Activated CD8-positive, alpha-beta memory T cell treated with anti-CD3 and anti-CD28 coated beads for 4 hours (primary cell): ENCODE data around the gene DDAH1.

Experiments
- DNase-seq, 2 donors: peaks; one replicate each; pipeline ENCODE4 v3.0.0-alpha.2; 2020; ENCODE audit warnings: low read depth in 2 of 2

DDAH1 gene

DNA sequence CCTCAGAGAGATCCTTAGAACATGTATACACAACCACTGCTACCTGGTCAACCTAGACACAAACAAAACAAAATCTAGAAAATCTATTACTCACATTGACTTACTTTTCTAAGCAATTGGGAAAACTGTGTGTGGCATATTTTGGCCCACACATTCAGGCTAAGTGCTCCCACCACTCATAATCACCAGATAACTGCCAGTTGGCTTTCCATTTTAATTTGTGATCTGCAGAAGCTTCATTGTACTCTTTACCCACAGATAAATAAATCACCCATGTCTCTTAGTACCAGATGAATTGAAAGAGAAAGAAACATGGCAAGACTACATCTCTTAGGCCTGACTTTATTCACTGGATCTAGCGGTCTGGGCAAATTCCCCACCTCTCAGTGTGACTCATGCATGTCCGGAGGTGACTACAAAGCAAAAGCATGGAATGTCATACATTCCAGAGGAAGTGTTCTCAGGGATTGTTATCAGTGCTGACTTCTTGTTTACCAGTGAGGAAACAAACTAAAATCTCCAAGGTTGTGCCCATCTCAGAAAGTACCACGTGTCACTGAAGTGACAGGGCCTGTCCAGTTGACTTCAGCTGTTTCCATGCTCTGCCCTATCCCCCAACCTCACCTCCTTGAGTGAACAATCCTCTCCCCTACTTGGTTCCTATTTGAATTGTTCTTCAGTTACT is 136.1 kb downstream of the DDAH1 start:
- DNase-seq = no peak

DNA sequence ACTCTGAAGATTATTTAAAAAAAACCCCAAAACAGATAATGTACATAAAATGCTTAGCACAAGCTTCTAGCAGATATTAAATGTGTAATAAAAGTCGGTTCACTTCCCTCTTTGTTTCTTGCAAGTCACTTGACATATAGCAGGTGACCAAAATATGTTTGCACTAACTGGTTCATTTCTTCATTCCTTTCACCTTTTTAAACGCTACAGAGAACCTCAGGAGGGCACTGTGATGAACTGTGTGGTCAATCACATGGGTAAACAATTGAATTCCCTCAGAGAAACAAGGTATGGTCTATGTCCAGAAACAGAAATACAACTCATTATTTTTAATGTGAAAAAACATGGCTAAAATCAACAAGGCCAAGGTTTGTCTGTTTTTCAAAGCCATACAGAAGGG is 137.2 kb downstream of the DDAH1 start:
- DNase-seq = no peak

DNA sequence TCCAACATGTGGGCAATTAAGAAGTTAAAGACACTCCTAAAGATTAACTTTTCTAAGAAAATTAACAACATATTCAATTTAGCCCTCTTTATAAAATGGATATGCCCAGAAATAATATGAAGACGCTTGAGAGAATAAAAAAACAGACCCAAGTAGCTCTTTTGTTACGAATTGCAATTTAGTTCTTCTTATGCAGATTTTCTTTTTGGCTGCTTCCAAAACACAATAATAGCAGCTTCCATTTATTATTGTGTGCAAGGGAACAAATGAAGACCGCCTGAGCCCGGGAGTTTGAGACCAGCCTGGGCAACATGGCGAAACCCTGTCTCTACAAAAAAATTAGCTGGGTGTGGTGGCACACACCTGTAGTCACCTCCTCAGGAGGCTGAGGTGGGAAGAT is 138.1 kb downstream of the DDAH1 start:
- DNase-seq = no peak

DNA sequence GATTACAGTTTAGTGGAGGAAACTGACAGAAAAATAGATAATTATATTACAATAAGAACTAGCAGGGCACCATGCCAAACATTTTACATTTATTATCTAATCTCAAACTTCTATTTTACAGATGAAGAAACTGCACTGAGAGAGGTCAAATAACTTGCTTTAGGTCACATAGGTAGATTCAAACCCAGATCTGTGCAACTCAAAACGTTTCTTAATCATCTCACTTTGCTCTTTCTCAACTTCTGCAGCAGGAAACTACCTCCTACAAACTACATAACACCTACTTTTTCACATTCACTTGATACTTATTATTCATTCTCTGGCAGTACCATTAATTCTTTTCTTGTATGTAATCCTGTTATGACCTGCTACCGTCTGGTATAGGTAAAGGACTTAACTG is 138.6 kb downstream of the DDAH1 start:
- no peak for DNase-seq

DNA sequence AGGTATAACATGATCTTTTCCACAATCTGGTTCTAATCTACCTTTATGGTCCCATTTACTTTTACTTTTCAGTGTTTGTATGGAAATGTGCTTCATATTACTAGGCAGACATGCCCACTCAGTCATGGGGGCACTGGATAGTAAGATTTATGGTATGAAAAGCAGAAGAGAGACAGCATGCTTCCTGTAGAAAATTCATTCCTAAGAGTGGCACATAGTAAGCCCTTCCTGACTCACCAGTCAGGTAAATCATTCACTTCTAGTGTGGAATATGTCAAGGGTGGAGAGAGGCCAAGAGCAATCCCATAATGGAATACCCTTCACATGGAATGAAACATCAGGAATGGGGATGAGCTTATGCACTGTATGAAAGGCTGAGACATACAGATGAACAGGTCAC is 139.0 kb downstream of the DDAH1 start:
- no peak for DNase-seq

DNA sequence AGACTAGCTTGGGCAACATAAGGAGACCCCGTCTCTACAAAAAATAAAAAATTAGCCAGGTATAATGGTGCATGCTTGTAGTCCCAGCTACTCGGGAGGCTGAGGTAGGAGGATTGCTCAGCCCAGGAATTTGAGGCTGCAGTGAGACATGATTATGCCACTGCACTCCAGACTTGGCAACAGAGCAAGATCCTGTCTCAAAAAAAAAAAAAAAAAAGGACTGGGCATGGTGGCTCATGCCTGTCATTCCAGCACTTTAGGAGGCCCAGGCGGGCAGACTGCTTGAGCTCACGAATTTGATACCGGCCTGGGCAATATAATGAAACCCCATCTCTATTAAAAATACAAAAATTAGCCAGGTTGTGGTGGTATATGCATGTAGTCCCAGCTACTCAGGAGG is 141.2 kb downstream of the DDAH1 start:
- no peak for DNase-seq

DNA sequence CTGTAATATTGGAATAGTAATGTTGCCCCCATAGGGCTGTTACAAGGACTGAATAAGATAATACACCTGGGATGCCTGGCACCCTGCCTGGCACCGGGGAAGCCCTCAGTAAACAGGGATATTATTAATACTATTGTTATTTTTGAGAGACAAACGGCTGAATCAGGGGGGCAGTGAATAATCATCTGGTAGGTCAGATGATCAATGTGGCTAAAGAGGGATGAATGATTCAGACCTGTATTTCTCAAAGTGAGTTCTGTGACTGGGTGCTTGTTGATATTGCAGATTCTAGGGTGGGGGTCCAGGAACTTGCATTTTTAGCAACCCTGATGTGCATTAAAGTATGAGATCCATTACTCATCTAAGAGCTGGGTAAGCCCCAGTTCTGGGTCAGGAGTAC is 142.3 kb downstream of the DDAH1 start:
- no peak for DNase-seq

DNA sequence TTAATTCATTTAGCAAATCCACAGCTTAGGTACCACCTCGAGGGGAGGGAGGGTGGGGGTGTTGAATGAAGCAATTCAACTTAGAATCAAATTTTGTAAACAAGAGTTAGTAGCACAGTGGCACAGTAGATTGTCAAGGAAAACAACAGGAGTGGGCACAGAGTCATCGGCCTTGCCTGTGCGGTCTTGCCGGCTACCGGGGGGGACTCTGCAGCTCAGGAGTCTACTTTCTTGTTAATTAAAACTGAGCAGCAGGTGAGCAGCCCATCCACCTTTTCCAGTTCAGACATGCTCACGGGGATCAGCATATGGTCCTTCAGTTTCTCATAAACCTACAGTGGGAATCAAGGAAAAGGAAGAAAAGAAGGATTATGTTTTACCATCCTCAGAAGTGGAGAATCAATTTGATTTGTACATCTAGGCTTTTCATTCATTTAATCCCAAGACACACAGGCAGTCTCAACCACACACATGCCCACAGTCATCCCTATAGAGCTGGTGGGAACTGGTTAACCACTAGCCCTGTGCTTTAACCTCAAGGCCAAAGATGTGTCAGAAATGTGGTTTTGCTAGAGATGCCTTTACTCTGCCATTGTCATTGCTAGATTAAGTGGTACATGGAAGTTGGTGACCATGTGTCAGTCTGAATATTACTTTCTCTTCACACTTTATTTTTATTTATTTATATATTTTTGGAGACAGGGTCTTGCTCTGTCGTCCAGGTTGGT is 143.6 kb downstream of the DDAH1 start:
- no peak for DNase-seq

DNA sequence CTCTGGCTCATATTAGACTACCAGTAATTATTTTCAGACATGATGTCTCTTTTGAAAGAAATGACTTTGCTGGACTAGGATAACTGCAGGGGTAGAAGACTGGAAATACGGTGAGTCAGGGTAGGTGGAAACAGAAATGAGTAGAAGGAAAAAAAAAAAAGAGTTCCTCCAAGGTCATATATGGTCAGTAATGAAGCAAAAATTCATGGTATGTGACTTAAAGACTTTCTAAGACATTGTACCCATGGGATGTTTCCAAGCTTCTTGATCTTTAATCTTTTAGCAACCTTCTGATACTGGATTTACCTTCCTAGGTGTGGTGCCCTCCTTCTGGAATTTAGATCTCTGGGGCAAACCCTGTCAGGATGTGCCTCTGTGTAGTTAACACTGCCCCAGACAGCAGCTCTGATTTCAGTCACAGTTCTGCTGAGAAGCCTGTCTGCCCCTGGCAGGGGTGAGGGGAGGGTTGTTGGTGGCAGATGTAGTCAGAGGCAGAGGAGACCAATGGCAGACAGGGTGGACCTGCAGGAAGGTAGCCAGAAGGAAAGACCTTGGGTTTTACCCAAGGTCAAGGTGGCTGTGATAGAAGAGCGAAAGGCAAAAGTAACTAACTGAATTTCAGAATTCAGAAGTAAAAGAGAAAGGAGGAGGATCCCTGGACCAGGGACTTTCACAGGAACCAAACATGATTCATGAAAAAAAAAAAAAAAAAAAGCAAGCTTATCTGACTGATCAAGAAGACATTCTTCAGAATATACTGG is 144.4 kb downstream of the DDAH1 start:
- no peak for DNase-seq

DNA sequence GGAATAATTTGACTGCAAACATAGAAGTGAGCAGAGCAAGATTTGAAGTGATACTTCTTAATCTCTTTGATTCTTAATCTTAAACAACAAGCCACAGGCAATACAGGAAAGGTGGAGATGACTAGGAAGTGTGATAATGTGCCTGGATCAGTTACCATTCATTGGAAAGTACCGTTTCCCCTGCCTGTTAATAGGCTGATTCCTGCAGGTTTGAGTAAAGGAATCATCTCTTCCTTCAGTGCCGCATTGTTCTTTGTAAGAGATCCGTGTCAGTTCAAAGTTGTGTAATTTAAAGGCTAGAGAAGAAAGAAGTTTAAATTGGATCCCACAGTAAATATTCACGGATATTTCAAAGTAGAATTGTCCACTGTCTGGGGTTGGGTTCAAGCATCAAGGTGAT is 145.0 kb downstream of the DDAH1 start:
- no peak for DNase-seq

DNA sequence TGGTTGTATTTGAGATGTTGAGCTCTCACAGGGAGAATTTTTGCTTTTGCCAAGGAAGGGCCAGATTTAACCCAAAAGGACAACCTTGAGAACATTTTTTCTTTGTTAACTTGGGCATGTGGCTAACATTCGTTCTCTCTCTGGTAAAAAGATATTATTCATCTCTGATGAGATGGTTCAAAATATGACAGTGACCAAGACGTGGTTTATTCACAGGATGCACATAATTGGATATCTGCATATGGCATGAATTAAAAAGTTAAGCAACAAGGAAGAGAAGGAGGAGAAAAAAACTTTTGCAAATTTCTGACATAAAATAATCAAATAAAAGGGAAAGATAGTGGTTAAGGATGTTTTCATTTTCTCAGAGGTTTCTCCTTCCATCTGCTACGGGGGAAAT is 145.5 kb downstream of the DDAH1 start:
- no peak for DNase-seq

DNA sequence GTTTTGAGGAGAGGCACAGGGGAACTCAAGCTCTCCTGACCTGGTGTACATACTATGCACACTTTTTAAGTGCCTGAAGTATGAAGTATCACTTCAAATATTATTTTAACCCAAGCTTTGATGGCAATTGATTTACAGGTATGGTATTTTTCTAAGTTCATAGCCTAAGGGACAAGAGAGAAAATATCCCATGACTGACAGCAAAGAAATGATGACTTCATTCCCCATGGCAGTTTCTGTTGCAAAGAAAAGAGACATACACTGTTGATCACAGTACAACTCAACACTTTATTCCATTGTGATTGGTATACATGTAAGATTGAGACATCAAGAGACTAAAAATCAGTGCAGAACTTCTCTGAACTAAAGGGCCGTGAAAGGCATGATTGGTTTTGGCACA is 146.7 kb downstream of the DDAH1 start:
- no peak for DNase-seq

DNA sequence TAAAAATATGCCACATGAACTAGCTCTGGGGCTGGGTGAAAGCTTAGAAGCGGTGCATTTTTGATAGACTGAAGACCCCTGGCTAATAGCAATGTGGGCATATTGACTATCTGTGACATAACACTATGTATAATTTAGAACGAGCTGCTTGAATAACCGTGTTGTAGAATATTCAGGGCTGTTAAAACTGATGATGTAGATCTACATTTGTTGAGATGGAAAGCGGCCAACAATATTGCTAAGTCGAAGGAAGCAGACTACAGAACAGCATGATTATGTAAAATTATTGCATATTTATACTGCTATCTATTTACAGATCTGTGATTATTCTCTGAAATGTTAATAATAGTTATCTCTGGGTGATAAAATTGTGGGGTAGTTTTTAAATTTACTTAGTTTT is 147.4 kb downstream of the DDAH1 start:
- no peak for DNase-seq

DNA sequence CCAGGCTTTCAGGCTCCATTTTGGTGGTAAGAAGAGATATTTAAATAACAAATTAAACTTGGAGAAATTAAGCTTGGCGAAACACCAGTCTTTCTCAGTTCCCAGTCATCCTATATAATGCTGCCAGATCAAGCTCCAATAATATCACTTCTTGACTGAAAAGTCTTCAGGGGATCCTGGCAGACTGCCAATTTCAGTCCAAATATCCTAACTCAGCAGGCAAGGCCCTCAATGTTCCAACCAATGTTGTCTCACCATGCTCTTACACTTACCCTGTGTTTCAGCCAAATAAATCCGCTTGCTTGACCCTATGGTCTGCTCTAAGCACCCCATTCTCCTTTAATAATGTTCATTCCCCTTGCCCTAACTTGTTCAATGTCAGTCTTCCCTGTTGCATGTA is 148.6 kb downstream of the DDAH1 start:
- no peak for DNase-seq

DNA sequence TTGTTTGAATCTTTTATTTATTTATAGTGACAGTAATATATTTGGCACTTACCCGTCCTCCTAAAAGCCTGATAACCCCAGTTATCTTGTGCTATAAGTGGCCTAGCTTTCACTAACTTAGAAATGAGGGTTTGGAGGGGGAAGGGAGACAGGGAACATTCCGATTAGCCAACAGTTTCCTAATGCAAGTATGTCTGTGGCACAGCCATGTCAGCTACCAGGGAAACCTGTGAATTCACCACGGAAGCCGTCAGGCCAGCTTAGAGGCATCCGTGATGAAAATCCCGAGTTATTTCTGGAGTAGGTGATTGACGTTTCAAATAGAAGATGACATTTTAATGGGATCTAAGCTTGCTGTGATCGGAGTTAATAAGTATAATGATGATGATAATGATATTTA is 149.2 kb downstream of the DDAH1 start:
- DNase-seq = no peak

DNA sequence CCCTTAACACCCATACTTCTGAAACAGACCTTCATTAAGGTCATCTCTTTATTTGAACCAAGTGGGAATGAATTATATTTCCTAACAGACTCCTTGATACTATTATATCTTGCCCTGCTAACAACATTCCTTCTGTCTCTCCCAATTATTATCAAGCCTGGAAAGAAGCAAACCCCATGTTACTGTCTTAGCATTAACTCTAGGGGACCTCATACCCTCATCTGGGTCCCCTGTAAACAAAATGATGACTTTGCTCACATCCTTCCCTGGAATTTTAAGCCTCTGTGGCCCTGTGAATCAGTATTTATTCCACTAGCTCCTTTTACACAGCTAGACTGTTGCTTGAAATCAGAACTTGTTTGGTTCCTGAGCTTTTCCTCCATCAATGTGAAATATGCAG is 150.2 kb downstream of the DDAH1 start:
- DNase-seq = no peak

DNA sequence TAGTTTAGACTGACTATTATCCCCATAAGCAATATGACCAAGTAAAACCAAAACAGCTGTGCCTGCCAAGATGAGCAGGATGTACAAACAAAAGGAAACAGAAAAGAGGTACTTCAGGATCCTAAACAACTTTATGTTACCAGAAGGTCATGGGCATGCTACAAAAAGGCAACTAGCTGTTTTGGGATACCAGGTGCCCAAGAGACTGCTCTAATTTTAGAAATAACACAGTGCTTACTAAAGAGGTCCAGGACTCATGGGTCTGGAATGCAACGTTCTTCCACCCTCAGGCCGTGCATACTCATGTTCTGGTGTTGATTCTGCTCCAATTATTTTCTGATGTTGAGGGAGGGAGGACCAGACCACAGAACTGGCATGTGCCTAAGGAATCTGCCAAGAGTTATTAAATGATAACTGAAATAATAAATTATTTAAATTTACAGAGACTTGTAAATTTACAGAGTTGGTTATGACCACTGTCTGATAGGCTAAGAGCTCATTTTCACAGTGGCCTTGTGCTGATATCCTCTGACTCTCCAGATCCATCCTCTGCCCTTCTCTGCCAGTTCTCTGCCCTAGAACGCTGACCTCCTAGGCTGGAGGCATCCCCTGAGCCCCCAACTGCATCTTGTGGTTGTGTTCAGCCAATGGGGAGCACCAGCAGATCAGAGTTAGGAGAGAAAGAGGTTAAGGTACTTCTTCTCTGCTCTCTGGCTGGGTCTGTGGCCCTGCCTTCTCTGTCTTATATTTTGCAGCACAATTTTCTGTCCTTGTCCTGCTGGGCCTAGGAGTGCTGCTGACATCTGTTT is 150.9 kb downstream of the DDAH1 start:
- DNase-seq = no peak

DNA sequence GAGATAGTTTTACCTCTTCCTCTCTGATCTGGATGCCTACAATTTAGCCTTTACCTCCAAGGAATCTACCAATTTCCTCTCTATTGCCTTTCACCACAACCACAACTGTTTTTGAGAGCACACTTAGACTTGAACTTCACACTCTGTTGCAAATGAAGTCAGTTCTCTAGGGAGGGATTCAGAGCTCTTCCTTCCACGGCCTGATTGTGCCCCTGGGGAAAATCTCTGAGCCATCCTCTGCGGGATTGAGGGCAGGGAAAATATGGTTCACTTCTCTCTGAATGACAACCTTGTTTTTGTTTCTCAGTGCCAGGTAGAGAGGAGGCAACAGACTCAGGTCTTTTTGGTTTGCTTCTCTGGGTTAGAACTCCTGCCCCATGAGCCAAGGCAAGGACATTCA is 153.1 kb downstream of the DDAH1 start:
- DNase-seq = no peak

DNA sequence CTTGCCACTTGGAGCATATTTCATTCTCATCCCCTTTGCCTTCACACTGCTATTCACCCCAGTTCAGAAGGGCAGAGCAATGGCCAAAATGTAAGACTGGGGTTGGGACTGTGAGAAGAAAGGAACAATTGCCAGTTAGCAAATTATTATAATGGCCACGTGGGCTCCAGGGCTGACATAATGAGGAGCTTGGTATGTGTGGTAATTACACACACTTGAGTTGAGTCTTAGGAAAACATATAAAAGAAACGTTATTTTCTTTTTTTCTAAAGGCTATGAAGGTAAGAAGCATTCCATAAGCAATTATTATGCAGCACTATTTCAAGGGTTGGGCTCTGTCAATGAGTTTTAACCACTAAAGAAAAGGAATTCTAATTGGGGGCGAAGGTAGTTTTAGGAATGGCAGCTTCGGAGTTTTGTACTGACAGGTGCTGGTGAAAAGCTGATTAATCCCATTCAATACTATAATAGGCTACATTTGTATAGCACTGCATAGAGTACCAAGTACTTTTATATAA is 156.1 kb downstream of the DDAH1 start:
- no peak for DNase-seq

DNA sequence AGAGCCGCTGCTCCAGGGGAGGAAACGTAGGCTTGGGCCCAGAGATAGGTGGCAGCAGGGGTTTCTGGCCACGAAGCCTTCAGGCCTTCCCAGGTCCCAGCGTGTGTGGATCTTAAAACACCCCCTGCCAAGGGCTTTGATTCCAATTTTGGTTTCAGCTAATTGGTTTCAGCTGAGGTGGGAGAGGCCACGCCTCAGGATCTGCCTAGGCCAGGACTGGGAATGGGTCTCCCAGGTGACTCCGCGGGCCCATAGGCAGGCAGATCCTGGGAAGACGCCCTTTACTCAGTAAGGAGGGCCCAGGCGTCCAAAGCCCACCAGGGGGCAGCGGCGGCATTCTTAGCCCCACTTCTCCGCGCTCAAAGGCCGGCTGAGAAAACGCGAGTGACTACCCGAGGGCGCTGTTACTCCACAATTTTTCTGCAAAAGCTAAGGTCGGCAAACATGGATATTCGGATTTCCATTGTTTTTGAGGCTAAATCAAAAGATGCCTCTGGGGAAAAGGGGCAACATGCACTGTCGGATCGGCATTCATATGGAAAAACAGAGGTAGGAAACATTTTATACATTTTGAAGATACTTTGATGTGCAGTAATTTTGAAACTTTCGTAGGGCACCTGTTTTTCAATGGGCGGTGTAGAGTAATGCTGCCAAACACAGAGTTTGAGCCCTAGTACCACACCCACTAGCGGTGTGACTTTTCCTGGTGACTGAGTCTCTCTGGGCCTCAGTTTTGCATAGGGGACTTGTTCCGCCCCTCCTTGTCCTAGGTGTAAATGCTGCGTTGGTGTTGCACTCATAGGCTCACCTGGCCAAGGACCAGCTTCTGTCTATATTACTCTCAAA is 156.7 kb downstream of the DDAH1 start:
- DNase-seq = peak; percentile 28 to 45

DNA sequence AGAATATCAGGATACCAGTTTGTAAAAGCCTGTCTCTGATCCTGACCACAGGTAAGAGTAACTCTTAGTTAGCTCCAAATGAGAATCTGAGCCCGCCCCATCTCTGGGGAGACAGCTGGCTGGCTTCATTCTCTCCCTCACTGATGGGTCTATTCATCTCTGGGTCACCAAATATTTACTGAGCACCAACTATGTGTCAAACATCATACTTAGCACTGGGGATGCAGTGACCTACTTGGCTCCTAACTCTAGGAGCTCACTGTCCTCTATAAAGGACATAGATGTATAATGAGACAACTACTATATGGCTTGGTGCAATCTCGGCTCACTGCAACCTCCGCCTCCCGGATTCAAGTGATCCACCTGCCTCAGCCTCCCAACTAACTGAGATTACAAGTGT is 158.7 kb downstream of the DDAH1 start:
- DNase-seq = no peak
